ENCODE data around the gene SLC8A2. TPM values are rescaled to one million over a fixed set of nuclear protein-coding genes. Genes with fewer than 3 reads are reported as not detected.
A peak's percentile ranks its signal among the peaks of the same experiment; 100 is the strongest.

The SLC8A2 gene
- total and polyA plus RNA-seq, 2 experiments from 2014 or later: 0.86 to 10.0 TPM

DNA sequence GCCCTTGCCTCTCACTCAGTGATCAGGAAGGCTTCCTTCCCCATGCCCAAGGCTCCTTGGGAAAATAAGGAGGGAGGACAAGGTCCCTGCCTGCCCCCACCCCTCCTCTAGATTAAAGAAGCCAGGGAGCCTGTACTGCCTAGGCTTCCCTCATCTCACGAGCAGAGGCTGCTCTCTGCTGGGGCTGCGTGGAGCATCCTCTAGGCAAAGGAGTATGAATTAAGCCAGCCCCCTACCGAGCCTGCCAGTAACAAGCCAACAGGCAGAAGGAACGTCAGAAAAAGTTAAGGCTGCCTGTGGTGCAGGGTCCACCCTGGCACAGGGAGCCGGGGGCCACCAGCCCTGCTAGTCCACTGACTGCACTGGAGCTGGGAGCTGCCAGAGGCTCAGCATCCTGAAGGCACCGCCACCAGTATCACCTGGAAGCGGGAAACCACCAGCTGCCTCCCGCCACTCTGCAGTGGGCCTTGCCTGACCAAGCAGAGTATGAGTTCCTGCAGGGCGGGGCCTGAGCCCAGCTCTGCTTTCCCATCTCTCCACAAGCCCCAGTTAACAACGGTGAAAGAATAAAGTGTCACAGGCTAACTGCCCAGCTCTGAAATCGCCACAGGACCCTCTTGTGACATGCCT is 36.3 kb upstream of the SLC8A2 start:
- DNase-seq (ENCODE audit: low spot score) (peak; percentile 36), ATAC-seq (peak; percentile 79)
- Histone ChIP-seq H2AFZ (no peak overlapping the region), H3K79me2 (replicated peaks; ENCODE audit: insufficient read depth) (peaks cover 63% of the 10 kb centered on the region), H3K4me2 (no peak overlapping the region), H3K4me1 (ENCODE audit: insufficient read depth) (no peaks in the 10 kb centered on the region; the same call in 1 of the 2 replicates), H3K9me2 (ENCODE audit: insufficient read depth) (no peaks in the 10 kb centered on the region), H4K20me1 (replicated peaks; ENCODE audit: insufficient read depth) (peaks cover 9% of the 10 kb centered on the region), H3F3A (replicated peaks; ENCODE audit: low read depth) (no peaks in the 10 kb centered on the region), H3K27ac (ENCODE audit: low read depth) (no peak overlapping the region), H3K27me3 (ENCODE audit: insufficient read depth) (no peaks in the 10 kb centered on the region), H3K36me3 (ENCODE audit: insufficient read depth) (no peaks in the 10 kb centered on the region), H3K4me3 (no peak overlapping the region)
- no peaks in the 10 kb centered on the region; the same call in 2 of the 3 replicates for H3K9me3 Mint-ChIP-seq
- no peak overlapping the region for H3K27ac Mint-ChIP-seq
- H3K27me3 Mint-ChIP-seq (ENCODE audit: insufficient read depth, low read depth, poor library complexity): peaks cover 7% of the 10 kb centered on the region
- TF ChIP-seq CREB1 (CRISPR knock-in tag; IDR thresholded peaks at IDR 0.05; ENCODE audit: low read depth) (no peak), EZH2phosphoT487 (IDR thresholded peaks at IDR 0.05; ENCODE audit: unreplicated experiment) (no peak), ZNF114 (CRISPR knock-in tag; IDR thresholded peaks at IDR 0.05) (no peak), ZNF331 (CRISPR knock-in tag; IDR thresholded peaks at IDR 0.05; ENCODE audit: low read depth) (no peak)
- TF ChIP-seq, protein P1, sequence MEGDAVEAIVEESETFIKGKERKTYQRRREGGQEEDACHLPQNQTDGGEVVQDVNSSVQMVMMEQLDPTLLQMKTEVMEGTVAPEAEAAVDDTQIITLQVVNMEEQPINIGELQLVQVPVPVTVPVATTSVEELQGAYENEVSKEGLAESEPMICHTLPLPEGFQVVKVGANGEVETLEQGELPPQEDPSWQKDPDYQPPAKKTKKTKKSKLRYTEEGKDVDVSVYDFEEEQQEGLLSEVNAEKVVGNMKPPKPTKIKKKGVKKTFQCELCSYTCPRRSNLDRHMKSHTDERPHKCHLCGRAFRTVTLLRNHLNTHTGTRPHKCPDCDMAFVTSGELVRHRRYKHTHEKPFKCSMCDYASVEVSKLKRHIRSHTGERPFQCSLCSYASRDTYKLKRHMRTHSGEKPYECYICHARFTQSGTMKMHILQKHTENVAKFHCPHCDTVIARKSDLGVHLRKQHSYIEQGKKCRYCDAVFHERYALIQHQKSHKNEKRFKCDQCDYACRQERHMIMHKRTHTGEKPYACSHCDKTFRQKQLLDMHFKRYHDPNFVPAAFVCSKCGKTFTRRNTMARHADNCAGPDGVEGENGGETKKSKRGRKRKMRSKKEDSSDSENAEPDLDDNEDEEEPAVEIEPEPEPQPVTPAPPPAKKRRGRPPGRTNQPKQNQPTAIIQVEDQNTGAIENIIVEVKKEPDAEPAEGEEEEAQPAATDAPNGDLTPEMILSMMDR (conservative IDR thresholded peaks at IDR 0.05; ENCODE audit: low read depth in 2 of 2): peak in 1 of 2 experiments; percentile 41; a peak in 2 of 4 replicates
- TF ChIP-seq, protein P2, sequence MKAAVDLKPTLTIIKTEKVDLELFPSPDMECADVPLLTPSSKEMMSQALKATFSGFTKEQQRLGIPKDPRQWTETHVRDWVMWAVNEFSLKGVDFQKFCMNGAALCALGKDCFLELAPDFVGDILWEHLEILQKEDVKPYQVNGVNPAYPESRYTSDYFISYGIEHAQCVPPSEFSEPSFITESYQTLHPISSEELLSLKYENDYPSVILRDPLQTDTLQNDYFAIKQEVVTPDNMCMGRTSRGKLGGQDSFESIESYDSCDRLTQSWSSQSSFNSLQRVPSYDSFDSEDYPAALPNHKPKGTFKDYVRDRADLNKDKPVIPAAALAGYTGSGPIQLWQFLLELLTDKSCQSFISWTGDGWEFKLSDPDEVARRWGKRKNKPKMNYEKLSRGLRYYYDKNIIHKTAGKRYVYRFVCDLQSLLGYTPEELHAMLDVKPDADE (IDR thresholded peaks at IDR 0.05): no peak
- H3K4me3 Mint-ChIP-seq: no peak overlapping the region
- H3K4me1 Mint-ChIP-seq: peaks cover 7% of the 10 kb centered on the region
- H3K36me3 Mint-ChIP-seq (ENCODE audit: low read depth): peaks cover 4% of the 10 kb centered on the region; the same call in 2 of the 3 replicates

DNA sequence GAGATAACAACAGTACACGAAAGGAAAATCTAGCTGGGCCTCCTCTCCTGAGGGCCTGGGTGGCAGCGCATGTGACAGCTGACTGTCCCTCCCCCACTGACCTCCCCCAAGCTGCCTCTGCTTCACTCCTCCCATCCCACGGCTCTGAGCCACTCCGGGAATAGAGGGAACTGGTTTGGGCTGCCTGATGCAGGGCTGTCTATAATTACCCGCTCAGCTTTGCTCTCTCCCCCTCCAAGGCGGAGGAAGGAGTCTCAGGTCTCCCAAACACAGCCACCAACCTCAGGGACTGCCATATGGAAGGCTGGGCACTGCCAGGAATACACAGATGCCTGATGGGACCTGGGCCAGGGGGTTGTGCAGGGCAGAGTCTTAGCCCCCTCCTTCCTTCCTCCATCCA is 35.3 kb upstream of the SLC8A2 start:
- Mint-ChIP-seq H3K36me3 (ENCODE audit: low read depth) (peaks cover 6% of the 10 kb centered on the region; the same call in 2 of the 3 replicates), H3K4me1 (no peaks in the 10 kb centered on the region; the same call in 2 of the 3 replicates), H3K4me3 (no peak overlapping the region), H3K27ac (no peak overlapping the region), H3K27me3 (ENCODE audit: insufficient read depth, low read depth, poor library complexity) (peaks cover 4% of the 10 kb centered on the region), H3K9me3 (no peaks in the 10 kb centered on the region; the same call in 2 of the 3 replicates)
- Histone ChIP-seq H3F3A (replicated peaks; ENCODE audit: low read depth) (no peaks in the 10 kb centered on the region), H3K9me2 (ENCODE audit: insufficient read depth) (no peaks in the 10 kb centered on the region), H2AFZ (no peak overlapping the region), H3K4me2 (no peak overlapping the region), H3K27me3 (ENCODE audit: insufficient read depth) (no peaks in the 10 kb centered on the region), H3K36me3 (ENCODE audit: insufficient read depth) (no peaks in the 10 kb centered on the region), H3K79me2 (replicated peaks; ENCODE audit: insufficient read depth) (peaks cover 53% of the 10 kb centered on the region), H4K20me1 (replicated peaks; ENCODE audit: insufficient read depth) (peaks cover 8% of the 10 kb centered on the region), H3K4me1 (ENCODE audit: insufficient read depth) (no peaks in the 10 kb centered on the region), H3K27ac (ENCODE audit: low read depth) (no peak overlapping the region), H3K4me3 (no peak overlapping the region)
- DNase-seq (ENCODE audit: low spot score) (no peak), ATAC-seq (no peak)
- no peak for TF ChIP-seq EZH2phosphoT487 (IDR thresholded peaks at IDR 0.05; ENCODE audit: unreplicated experiment)
- TF ChIP-seq, protein P3, sequence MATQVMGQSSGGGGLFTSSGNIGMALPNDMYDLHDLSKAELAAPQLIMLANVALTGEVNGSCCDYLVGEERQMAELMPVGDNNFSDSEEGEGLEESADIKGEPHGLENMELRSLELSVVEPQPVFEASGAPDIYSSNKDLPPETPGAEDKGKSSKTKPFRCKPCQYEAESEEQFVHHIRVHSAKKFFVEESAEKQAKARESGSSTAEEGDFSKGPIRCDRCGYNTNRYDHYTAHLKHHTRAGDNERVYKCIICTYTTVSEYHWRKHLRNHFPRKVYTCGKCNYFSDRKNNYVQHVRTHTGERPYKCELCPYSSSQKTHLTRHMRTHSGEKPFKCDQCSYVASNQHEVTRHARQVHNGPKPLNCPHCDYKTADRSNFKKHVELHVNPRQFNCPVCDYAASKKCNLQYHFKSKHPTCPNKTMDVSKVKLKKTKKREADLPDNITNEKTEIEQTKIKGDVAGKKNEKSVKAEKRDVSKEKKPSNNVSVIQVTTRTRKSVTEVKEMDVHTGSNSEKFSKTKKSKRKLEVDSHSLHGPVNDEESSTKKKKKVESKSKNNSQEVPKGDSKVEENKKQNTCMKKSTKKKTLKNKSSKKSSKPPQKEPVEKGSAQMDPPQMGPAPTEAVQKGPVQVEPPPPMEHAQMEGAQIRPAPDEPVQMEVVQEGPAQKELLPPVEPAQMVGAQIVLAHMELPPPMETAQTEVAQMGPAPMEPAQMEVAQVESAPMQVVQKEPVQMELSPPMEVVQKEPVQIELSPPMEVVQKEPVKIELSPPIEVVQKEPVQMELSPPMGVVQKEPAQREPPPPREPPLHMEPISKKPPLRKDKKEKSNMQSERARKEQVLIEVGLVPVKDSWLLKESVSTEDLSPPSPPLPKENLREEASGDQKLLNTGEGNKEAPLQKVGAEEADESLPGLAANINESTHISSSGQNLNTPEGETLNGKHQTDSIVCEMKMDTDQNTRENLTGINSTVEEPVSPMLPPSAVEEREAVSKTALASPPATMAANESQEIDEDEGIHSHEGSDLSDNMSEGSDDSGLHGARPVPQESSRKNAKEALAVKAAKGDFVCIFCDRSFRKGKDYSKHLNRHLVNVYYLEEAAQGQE (IDR thresholded peaks at IDR 0.05; ENCODE audit: unreplicated experiment): no peak
- TF ChIP-seq ZNF331 (CRISPR knock-in tag; IDR thresholded peaks at IDR 0.05; ENCODE audit: low read depth): no peak
- TF ChIP-seq NANOG (IDR thresholded peaks at IDR 0.05; ENCODE audit: borderline replicate concordance): no peak
- no peak for TF ChIP-seq STAT1 (IDR thresholded peaks at IDR 0.05; ENCODE audit: unreplicated experiment)
- TF ChIP-seq CREB1 (CRISPR knock-in tag; IDR thresholded peaks at IDR 0.05; ENCODE audit: low read depth): no peak
